ENCODE data around the gene GLP1R.

DNA sequence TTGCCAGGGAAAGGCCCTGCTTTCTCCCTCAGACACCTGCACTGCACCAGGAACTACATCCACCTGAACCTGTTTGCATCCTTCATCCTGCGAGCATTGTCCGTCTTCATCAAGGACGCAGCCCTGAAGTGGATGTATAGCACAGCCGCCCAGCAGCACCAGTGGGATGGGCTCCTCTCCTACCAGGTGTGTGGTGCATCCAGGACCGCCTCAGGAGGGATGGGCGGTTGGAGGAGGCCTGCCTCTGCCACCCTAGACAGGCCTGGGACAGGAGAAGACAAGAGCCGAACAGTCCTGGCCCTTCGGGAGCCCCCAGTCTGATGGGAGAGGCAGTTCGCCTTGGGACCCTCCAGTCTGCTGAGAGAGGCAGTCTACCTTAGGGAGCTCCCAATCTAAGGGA, 24.2 kb downstream of the GLP1R start:
- TF ChIP-seq, protein P1, sequence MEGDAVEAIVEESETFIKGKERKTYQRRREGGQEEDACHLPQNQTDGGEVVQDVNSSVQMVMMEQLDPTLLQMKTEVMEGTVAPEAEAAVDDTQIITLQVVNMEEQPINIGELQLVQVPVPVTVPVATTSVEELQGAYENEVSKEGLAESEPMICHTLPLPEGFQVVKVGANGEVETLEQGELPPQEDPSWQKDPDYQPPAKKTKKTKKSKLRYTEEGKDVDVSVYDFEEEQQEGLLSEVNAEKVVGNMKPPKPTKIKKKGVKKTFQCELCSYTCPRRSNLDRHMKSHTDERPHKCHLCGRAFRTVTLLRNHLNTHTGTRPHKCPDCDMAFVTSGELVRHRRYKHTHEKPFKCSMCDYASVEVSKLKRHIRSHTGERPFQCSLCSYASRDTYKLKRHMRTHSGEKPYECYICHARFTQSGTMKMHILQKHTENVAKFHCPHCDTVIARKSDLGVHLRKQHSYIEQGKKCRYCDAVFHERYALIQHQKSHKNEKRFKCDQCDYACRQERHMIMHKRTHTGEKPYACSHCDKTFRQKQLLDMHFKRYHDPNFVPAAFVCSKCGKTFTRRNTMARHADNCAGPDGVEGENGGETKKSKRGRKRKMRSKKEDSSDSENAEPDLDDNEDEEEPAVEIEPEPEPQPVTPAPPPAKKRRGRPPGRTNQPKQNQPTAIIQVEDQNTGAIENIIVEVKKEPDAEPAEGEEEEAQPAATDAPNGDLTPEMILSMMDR (IDR thresholded peaks at IDR 0.05): no peak
- TF ChIP-seq POLR2A (IDR thresholded peaks at IDR 0.05): no peak
